UCSD-AML1 (cell line): ENCODE data around the gene SOX13.

Source experiments
- DNase-seq: peaks from one replicate; lab custom pipeline; 2025; ENCODE audit not compliant: unreplicated experiment; lab: John Stamatoyannopoulos, UW

Gene SOX13

DNA sequence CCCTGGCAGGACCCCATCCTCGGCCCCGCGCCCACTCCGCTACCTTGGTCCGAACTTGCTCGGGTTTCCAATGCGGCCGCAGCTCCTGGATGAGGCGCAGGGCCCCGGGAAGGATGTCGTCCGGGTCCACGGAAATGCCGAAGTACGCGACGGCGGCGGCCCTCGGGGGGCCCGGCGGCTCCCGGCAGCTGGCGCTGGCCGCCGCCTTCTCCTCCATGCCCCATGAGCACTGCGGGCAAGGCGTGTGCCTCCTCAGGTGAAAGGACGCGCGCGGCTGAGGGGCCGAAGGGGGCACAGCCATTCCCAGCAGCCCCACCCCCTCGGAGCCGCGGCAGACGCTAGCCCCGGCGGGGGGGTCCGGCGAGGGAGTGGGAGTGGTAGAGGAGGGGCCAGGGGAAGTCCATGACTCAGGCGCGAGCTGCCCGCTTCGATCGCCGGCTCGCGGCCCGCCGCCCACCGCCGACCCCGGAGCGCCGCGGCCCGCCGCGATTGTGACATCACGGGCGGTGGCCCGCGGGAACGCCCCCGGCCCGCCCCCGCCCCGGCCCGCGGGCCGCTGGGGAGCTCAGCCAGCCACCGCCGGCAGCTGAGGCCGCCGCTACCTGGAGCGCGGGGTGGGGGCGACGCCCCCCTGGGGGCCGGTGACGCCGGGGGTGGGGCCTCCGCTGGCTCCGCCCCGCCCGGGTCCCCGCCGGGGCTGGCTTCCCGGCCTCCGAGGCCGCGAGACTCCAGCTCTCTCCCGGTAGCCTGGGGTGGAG lies 78.8 kb downstream of the SOX13 start, which contains the start of gene ETNK2:
Gene ETNK2 (minus strand): TSS at position 493 of the 758 bp plus-strand sequence. CDS start 192 bp downstream, at position 301.
- peak; percentile 45 for DNase-seq

DNA sequence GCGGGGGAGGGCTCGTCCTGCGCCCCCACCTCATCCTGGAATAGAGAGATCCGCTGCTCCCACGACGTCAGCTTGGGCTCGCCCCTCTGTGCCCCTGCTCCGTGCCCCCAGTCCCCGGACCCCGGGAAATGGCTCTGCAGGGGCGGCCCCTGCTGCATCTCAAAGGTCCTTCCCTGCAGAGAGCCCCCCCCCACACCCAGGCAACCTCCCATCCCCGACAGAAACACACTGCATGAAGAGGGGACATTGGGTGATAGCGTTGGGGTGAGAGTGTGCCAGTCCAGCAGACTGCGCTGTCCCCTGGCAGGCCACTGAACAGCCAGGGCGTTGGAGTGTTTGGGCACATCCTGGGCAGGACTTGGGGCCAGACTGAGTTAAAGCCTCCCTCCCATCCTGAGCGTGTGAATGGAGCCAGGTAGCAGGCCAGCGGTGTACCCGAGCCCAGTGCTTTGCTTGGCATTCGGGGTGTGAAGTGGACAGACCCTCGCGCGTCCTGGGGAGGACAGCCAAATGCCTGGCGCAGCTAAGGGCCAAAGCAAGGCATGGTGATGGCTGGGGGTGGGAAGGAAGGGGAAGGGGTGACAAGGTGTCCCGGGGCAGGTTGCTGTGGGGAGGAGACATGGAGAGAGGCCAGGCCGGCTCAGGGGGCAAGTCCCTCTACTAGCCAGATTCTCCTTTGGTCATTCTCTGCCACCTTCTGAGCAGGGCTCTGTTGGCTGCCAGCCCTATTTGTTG lies 79.6 kb downstream of the SOX13 start:
- no peak for DNase-seq

GRCh38 chr1:204153667-204154066 lies 80.8 kb downstream of the SOX13 start:
- no peak for DNase-seq

DNA sequence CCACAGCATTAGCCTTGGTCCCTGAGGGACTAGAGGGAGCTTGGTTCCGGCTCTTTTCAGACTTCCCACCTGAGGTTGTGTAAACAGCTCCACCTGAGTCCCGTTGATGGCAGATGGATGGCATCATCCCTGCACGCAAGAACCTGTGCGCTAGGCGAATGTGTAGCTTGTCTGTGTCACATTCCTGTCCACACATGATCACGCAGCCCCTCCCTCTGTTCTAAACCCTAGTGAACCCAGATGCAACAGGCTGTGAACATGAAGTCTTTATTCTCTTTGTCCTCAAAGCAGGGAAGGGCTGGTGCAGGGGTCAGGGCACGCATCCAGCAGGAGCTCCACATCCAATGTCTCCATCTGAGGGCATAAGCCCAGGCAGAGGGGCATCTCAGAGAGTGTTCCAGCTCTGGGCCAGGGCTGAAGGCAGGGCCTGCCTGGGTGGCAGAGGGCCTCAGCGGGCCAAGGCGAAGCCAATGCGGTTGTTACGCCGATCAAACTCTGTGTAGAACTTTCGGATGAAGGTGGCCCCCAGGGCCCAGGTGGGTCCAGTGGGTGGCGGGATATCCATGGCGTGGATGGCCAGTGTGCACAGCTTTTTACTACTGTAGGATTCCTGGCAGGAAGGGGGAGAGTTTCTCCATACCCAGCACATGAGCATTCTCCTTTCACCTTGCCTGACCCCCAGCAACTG lies 81.8 kb downstream of the SOX13 start:
- DNase-seq = no peak

DNA sequence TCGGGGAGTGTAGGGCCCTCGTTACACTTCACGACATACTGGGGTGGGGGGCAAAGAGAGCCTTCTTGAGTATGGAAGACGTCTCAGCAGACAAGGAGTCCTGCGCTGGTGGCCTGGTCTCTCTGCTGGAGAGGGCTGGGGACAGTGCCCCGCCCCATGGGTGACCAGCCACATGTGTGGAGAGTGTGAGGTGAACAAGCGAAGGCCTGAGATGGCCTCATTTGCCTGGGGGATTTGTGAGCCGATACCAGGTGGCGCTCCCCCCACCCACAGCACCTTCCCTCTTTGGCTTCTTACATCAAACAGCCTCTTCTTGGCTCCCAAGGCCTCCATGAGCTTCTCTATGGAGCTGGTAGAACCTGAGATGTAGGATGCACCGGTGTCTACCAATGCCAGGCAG lies 83.0 kb downstream of the SOX13 start:
- DNase-seq = no peak

- DNase-seq = no peak
These were observed 85.0 kb downstream of the SOX13 start for GRCh38 chr1:204157962-204158361.

DNA sequence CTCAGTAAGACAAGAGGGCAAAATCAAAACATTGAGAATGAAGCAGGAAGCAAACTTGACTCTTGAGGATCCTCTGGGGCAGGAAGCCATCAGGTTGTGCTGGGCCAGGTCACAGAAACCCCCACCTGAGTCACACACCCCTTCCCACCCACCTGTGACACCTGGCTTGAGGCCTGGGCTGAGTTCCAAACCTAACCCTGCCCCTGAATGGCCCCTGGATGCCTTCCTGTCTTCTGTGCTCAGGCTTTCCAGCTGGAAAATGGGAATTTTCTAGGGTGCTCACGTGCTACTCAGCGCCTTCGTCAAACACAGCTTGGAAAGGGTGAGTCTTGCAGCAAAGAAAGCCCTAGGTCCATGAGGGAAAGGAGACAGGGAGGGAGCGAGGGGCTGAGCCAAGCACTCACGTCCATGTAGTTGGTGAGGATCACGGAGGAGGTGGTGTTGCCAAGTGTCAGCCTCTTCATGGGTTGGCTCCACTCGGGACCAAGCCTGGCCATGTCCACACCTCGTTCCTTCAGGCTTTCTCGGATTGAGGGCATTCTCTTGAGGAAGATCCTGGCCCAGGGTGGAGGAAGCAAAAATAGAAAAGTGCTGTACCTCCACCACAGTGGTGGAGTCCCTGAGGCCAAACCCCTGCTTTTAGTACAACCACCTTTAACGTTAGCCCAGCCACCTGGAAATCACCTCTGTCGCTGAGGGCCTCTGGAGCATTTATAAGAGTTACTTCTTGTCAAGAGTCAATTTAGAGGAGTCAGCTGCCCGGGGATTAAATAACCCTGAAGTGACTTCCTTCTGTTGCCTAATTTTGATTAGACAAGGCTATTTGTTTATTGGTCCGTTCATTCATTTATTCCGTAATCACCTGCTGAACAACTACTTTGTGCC lies 88.9 kb downstream of the SOX13 start:
- no peak for DNase-seq

DNA sequence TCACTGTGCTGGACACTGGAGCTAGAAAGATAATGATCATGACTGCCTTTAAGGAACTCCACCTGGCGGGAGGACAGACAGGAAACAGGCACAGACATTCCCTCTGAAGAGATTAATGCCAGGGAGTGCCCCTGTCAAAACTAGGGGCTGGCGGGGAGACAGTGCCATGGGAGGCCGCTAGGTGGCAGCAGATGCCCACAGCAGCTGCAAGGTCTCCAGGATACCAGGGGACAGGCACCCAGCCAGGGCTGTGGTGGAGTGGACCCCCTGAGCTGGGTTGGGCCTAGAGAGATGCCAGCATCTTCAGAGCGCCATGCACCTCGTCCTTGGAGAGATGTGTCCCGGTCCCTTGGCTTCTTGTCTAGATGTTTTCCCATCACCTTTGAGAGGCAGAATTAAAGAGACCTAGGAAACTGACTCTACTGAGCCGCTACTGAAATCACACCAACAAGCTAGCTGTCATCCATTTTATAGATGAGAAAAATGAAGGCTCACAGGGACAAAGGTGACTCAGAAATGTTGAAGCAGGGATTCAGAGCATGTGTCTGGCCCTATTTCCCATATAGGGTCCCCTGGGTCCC lies 89.7 kb downstream of the SOX13 start:
- peak; percentile 79 for DNase-seq

DNA sequence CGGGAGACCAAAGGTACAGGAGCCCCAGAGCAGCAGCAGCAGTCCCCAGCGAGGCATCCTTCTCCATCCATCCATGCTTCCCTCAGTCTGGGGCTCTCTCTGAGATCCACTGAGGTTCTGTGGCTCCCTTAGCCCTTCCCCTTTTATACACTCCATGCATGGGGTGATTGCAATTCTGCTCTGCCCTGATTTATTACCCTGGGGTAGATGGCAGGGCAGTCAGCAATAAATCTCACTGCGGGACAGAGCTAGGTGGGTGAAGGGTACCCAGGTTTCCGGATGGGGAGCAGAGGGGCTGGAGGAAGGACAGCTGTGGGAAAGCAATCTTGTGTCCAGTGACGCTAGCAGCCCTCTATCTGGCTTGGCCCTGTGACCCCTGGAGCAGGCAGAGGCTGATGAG lies 93.3 kb downstream of the SOX13 start, which contains the start of gene REN:
Gene REN (minus strand): TSS at position 119 of the 400 bp plus-strand sequence. CDS start 44 bp downstream, at position 75.
- no peak for DNase-seq

GRCh38 chr1:204167730-204168129 lies 94.8 kb downstream of the SOX13 start:
- DNase-seq = no peak

GRCh38 chr1:204169858-204170257 lies 96.9 kb downstream of the SOX13 start:
- no peak for DNase-seq

GRCh38 chr1:204170494-204171155 lies 97.7 kb downstream of the SOX13 start:
- no peak for DNase-seq

GRCh38 chr1:204171751-204172178 lies 98.8 kb downstream of the SOX13 start:
- DNase-seq = no peak

- no peak for DNase-seq
These were observed 99.6 kb downstream of the SOX13 start for GRCh38 chr1:204172404-204173029.

DNA sequence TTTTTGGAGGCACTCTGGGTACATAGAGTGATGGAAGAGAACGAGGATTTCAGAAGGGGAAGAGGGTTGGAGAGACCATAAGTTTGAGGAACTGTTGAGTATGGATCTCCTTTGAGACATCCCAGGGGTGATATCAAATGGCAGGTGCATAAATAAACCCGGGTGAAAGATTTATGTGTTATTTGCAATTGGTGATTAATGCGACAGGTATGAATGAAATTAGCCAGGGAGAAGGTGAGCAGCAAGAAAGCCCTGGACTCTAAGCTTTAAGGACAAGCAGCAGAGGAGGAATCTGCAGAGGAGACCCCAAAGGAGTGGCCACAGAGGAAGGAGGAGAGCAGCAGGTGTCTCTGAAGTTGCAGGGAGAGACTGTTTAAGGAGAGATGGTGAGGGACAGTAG lies 102.0 kb downstream of the SOX13 start:
- no peak for DNase-seq

DNA sequence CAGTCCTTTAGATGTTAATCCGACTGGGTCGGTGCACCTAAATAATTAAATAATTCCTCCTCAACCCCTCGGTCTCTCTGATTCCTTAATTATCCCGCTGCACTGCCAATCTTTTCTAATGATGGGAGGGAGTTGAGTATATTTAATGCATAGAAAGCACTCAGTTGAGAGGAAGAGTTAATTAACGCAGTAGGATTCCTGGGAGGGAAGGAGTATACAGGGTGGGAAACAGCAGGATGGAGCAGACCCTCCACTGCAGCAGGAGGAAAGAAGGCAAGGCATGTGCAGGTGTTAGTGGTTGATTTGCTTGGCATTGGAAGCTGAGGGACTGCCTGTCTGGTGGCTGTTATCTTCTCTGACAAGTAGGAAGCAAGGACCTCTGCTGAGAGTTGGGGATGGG lies 103.1 kb downstream of the SOX13 start:
- DNase-seq = no peak

GRCh38 chr1:204177133-204177532 lies 104.2 kb downstream of the SOX13 start:
- DNase-seq = peak; percentile 46
